ENCODE data around the gene LHX4.

LHX4 gene

DNA sequence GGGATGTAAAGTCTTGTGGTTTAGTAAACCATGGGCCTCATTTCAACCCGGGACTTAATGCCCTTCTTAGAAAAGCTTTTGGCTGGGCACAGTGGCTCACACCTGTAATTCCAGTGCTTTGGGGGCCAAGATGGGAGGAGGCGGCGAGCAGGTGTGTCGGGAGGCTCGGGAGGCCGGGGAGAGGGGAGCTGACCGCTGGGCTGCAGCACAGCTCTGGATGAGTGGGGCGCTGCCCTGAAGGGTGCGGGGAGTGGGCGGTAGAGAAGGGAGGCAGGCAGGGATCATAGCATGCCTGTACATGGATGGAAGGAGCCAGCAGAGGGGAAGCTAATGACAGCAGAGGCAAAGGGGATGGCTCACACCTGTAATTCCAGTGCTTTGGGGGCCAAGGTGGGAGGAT, 31.0 kb downstream of the LHX4 start:
- TF ChIP-seq, protein P1, sequence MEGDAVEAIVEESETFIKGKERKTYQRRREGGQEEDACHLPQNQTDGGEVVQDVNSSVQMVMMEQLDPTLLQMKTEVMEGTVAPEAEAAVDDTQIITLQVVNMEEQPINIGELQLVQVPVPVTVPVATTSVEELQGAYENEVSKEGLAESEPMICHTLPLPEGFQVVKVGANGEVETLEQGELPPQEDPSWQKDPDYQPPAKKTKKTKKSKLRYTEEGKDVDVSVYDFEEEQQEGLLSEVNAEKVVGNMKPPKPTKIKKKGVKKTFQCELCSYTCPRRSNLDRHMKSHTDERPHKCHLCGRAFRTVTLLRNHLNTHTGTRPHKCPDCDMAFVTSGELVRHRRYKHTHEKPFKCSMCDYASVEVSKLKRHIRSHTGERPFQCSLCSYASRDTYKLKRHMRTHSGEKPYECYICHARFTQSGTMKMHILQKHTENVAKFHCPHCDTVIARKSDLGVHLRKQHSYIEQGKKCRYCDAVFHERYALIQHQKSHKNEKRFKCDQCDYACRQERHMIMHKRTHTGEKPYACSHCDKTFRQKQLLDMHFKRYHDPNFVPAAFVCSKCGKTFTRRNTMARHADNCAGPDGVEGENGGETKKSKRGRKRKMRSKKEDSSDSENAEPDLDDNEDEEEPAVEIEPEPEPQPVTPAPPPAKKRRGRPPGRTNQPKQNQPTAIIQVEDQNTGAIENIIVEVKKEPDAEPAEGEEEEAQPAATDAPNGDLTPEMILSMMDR (IDR thresholded peaks at IDR 0.05), result no peak
- H3K27ac ChIP-seq, result no peak overlapping the region

DNA sequence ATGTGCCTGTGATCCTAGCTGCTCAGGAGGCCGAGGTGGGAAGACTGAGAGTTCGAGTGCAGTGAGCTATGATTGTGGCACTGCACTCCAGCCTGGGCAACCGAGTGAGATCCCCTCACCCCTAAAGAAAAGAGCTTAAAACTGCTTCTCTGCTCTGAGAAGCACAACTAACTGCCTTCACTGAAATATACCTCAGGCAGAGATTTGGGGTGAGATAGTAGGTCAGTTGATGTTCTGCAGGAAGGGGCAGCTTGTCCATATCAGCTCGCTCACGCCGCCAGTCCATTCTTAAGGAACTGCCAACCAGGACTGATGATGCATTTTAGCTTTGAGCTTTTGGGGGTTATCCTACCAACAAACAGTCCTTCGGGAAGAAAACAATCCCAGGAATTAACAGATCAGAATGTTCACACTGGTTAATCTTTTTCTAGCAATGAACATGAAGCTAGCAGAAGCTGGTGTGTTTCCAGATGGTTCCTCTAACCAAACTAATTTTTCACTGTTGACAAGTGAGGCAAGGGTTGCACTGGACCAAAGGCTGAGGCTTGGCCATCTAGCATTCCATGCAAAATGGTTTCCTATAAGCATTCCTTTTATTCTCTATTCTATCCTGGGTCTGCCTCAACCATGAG, 31.6 kb downstream of the LHX4 start:
- no peak overlapping the region for H3K27ac ChIP-seq

DNA sequence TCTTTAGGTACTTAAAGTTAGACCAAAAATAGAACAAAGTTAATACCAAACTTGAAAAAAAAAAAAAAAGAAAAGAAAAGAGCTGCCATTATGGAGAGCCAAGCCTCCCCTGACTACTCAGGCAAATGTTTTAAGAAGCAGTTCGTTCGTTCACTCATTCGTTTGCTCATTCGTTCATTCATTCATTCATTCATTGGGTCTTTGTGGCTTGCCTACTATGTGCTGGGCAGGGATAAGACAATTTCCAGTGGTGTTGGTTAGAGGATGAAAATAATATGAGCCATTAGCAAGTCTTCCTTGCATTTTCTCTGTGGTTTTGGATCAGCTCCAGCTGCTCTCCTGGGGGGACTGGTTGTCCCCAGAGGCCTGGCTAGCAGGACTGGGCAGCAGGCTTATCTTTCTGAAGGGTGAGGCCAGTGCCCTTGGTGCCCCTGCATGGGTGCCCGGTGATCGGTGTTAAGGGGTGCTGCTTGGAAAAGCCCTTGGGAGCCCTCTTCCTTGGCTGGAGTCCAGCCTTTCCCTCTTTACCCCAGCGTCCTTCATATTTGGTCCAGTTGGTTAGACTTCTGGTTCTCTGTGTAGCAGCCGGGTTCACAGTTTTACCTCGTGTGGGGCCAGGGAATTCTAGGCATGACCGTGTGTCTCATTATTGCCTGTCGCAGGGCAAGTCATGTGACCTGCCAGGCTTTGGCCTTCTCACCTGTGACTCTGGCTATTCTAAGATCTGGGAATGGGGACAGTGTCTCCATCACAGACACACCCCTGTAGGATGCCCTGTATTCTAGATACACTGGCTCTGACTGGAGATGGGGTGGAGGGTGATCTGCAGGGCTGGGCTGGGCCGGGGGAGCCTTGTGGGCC, 32.8 kb downstream of the LHX4 start:
- TF ChIP-seq, protein P1 (IDR thresholded peaks at IDR 0.05), result no peak
- no peak for TF ChIP-seq ZFX (IDR thresholded peaks at IDR 0.05; ENCODE audit: borderline replicate concordance)
- no peak overlapping the region for H3K27ac ChIP-seq

More for the DNA sequence above, 31.6 kb downstream of the LHX4 start:
- no peak for TF ChIP-seq ZFX (IDR thresholded peaks at IDR 0.05; ENCODE audit: borderline replicate concordance)
- TF ChIP-seq, protein P1 (IDR thresholded peaks at IDR 0.05), result no peak

DNA sequence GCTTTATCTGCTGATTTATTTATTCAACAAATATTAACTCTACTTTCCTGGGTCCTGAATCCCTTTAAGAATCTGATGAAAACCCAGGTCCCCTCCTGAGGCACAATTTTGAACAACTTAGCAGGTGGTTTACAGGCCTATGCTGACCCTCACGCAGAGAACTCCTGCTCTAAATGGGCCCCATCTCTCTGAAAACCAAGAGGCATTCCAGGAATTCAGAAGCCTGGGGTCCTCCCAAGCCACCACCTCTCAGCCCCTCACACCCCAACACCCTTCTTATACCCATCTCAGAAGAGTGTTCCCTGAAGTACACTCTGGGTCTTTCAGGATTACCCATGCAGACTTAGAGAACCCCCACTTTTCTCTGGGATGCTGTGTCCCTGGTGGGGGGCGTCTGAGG, 34.5 kb downstream of the LHX4 start:
- no peak for TF ChIP-seq ZFX (IDR thresholded peaks at IDR 0.05; ENCODE audit: borderline replicate concordance)
- TF ChIP-seq, protein P1 (IDR thresholded peaks at IDR 0.05), result no peak

DNA sequence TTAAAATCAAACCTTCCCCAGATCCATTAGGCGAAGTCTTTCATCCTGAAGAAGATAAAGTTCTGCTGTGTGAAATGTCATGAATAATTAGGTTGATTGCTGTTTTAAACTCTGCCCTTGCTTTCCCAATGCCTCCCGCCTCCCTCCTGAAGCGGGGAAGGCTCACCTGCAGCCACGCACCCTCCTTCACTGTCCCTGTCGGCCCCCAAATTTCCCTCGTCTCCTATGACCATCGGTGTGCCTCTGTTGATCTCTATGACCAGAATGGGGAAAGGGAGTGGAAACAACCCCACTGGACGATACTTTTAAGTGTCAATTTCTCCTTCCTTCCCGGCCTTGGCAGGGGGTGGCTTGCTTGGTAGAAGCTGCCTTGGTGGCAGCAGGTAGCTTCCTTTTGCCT, 35.1 kb downstream of the LHX4 start:
- H3K27ac ChIP-seq, result no peak overlapping the region
- TF ChIP-seq ZFX (IDR thresholded peaks at IDR 0.05; ENCODE audit: borderline replicate concordance), result no peak

More for the DNA sequence above, 34.5 kb downstream of the LHX4 start:
- no peak overlapping the region for H3K27ac ChIP-seq

DNA sequence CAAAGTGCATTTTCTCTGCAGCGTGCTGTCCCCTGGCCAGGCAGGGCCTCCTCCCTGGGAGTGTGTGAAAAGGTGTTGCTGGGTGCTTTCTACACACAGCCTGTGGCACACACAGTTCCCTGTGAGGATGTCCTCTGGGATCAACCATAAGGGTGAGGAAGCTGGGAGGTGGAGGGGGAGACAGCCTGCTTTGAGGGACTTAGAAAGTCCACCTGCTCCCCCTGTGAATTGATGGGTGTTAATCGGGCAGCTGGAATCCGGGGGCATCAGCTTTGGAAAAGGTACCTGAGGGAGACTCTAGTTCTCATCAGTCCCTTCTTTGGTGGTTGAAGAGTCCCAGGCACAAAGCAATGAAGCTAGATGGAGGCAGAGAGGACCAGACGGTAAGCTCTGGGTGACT, 35.8 kb downstream of the LHX4 start:
- H3K27ac ChIP-seq, result no peak overlapping the region
- TF ChIP-seq, protein P1 (IDR thresholded peaks at IDR 0.05), result no peak
- TF ChIP-seq ZFX (IDR thresholded peaks at IDR 0.05; ENCODE audit: borderline replicate concordance), result no peak

DNA sequence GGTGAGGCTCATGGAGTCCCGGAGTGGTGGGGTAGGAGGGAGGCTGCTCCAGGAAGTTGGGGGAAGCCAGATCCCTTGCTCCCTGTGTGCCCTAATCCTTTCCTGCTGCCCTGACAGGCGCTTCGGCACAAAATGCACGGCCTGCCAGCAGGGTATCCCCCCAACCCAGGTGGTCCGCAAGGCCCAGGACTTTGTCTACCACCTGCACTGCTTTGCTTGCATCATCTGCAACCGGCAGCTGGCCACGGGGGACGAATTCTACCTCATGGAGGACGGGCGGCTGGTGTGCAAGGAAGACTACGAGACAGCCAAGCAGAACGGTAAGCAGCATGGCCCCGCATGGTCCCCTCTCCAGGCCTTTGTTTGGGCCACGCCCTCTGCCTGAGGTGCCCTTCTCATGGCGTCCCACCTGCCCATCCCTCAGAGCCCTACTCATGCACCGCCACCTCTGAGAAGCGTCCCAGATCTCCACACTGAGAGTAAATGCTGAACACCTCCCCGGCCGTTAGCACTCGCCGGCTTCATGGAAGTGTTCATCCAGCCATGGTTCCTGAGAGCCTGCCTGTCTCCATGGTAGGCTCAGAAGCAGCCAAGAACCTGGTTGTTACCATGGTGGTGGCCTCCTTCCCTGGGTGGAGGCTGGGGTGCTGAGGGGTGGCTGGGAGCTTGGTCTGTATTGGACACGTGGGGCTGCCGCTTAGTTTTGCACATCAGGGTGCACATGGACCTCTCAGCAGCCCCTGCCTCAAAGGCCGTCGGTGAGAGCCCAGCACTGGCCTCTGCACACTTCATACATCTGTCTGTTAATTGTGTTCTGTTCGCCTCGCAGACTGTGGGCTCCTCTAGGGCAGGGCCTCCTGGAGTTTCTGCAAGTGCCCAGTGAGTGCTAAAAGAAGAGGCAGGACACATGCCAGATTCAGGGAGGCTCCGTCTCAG, 36.5 kb downstream of the LHX4 start:
- no peak overlapping the region for H3K27ac ChIP-seq

More for the DNA sequence above, 36.5 kb downstream of the LHX4 start:
- TF ChIP-seq, protein P1 (IDR thresholded peaks at IDR 0.05), result no peak
- no peak for TF ChIP-seq ZFX (IDR thresholded peaks at IDR 0.05; ENCODE audit: borderline replicate concordance)
